Heart left ventricle (tissue), 13 donors: ENCODE results near the gene TCEAL3.

Experiments used
- POLR2A ChIP-seq, 2 donors: fragments of 450-650 bp; IDR thresholded peaks; one replicate each; pipeline ENCODE4 v1.6.1; 2017; ENCODE audit warnings: antibody characterized with exemption in 2 of 2, mild to moderate bottlenecking in 2 of 2, moderate library complexity in 2 of 2
- TF ChIP-seq, protein P1 (sequence below), 12 donors: fragments of 200-600 bp; sonication (generic) in 4 of 12; IDR thresholded peaks; one replicate each; pipeline versions ENCODE4 v1.5.0 to v1.8.0; 2018 to 2022; ENCODE audit warnings: antibody characterized with exemption in 12 of 12, mild to moderate bottlenecking in 5 of 12
- donor health status: ischemic (EF 13 %, LVEDD 7.1; RV severe dilation, severe dysfunction).
- donor health status: DM: no; HTN: yes; CAD: no.
- donor health status: DM: no; HTN: no; CAD: no.
- donor health status: ischemic (EF 25% LVEDD 6.9; RV normal size, moderate dysfunction).
- donor health status: ischemic (EF 25% LVEDD 5.7; RV mildly dilated, moderate dysfunction).
- donor health status: ischemic (EF 35%, LVEDD 5.7; RV mildly dilated, moderate dysfunction).
- donor health status: nonischemic (EF 11% LVEDD 7.7; RV severe dilation, severe dysfunction).
- donor health status: DM: yes; HTN: yes; CAD: no.
- donor health status: PGD.
- donor health status: ischemic (EF 29% LVEDD 5.4; RV normal size, mild dysfunction).
- donor health status: nonischemic (EF 23%, LVEDD 6.1; RV moderate dilation, normal function).

GRCh38 chrX:103640401-103641155 lies 32.8 kb downstream of the TCEAL3 start:
- TF ChIP-seq, protein P1, sequence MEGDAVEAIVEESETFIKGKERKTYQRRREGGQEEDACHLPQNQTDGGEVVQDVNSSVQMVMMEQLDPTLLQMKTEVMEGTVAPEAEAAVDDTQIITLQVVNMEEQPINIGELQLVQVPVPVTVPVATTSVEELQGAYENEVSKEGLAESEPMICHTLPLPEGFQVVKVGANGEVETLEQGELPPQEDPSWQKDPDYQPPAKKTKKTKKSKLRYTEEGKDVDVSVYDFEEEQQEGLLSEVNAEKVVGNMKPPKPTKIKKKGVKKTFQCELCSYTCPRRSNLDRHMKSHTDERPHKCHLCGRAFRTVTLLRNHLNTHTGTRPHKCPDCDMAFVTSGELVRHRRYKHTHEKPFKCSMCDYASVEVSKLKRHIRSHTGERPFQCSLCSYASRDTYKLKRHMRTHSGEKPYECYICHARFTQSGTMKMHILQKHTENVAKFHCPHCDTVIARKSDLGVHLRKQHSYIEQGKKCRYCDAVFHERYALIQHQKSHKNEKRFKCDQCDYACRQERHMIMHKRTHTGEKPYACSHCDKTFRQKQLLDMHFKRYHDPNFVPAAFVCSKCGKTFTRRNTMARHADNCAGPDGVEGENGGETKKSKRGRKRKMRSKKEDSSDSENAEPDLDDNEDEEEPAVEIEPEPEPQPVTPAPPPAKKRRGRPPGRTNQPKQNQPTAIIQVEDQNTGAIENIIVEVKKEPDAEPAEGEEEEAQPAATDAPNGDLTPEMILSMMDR (IDR thresholded peaks at IDR 0.05): no peak
- no peak for TF ChIP-seq POLR2A (IDR thresholded peaks at IDR 0.05)
